GM04503 (cell line): ENCODE measurements around the gene PFN2.
"Not testable (repeated sequence)": the region's sequence is repeated elsewhere in the genome, so short reads cannot be mapped to it uniquely, and the experiment has no call there.

Experiments used
- DNase-seq: peaks from one replicate; pipeline ENCODE4 v3.0.0-alpha.2; 2012; ENCODE audit warnings: low read depth

PFN2 gene

DNA sequence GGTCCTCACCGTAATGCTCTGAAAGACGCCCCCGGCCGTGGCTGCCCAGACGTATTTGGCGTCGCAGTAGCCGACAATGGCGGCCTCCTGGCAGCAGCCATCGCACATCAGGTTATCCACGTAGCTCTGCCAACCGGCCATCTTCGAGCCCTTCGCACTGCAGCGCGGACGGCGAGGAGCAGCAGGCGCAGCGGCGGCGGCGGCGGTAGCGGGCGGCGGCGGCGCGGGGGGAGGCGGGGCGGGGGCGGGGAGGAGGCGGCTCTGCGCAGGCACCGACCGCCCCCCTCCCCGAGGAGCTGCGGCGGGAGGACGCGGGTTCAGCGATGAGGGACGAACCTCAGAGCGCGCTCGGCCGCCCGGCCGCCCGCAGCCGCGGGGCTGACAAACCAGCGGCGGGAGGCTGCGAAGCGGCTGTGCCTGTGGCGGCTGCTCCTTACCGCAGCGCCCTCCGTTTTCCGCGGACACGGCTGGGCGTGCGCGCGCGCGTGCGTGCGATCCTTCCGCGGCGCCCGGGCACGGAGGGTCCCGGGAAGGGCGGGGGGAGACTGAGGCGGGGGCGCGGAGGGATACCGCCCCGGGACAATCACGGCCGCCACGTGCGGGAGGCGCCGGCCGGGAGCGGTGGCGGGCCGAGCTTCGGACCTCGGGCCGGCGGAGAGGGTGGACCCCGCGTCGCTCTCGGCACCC lies at the start of gene PFN2:
PFN2 (minus strand) TSS at position 180 of the 687 bp plus-strand sequence; CDS start at position 141, 39 bp downstream.
- DNase-seq = no peak

DNA sequence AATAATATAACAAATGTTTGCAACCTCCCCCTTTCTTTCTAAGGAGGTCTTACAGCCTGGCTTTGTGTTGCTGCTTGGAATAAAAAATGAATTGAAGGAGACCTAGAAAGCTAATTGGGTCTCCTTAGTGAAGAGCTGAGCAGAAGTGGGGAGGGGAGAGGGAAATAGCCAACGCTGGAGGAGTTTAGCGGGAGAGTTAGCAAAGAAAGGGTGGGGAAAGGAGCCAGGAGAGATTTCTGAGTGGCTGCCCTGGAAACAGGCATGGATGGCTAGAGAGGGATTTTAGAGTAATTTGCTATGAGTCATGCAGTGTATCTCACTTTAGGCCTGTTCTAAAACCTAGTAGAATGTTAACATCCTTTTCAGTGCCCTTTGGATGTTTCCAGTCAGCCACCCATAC lies 45.2 kb upstream of the PFN2 start:
- DNase-seq = no peak

- no peak for DNase-seq
Measured at GRCh38 chr3:150014782-150015181, 44.1 kb upstream of the PFN2 start.

- no peak for DNase-seq
Measured at GRCh38 chr3:150013801-150014200, 43.1 kb upstream of the PFN2 start.

DNA sequence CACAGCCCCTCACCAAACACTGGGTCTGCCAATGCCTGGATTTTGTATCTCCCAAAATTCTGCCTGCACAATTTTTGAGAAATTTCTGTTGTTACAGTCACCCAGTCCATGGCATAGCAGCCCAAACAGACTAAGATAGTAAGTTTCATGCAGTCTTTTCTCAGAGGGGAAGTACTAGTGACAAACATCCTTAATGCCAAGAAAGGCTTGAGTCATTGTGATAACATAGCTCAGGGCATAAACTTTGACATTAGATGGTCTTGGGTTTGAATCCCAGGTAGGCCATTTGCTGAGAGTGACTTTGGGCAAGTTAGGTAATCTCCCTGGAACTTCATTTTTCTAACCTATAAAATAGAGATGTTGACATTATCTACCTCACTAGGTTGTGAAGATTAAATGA lies 36.1 kb upstream of the PFN2 start:
- DNase-seq = no peak

DNA sequence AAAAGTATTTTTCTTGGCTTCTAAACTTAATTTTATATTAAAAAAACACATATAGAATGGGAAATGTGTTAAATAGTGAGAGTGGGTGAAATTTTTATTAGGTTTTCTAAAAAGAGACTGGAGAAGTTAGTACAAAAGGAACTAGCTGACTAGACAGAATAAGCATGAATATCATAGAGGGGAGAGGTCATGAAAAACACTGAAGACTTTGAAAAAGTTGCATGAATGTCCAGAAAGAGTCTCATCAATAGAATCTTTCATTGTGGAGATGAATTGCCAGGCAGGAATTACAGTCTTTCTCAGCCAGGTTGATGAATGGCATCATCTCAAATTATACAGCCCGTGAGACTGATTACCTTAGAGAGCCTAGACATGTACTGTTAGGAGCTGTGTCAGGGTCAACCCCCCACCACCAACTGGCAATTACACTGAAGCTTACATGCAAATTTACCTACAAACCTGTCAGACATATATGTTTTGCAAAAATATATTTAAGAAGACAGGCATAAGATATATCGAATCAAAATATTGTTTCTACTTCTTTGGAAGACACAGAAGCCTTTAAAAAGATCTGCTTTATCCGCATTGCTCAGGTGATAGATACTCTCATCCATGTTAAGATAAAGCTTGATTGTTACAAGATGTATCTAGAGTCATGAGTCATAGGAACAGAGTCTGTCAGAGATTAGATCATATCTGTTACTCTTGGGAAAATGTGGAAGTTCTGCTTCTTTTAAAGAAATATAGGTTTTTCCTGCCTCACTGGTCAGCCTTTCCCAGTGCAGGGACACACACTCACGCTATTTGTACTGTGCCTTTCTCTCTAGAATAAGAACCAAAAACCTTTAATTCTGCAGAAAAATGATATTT lies 34.8 kb upstream of the PFN2 start:
- no peak for DNase-seq

GRCh38 chr3:150000641-150001040 lies 29.9 kb upstream of the PFN2 start:
- no peak for DNase-seq

- DNase-seq = no peak
Measured at GRCh38 chr3:149999421-149999820, 28.7 kb upstream of the PFN2 start.

DNA sequence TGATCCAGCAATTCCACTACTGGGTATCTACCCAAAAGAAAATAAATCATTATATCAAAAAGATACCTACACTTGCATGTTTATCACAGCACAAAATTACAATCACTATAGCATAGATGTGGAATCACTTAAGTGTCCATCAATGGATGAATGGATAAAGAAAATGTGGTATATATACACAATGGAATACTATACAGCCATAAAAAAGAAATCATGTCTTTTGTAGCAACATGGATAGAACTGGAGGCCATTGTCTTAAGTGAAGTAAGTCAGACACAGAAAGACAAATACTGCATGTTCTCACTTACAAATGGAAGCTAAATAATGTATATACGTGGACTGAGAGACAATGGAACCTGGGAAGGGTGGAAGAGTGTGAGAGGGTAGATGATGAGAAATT lies 28.3 kb upstream of the PFN2 start:
- DNase-seq = no peak

GRCh38 chr3:149992416-149993058 lies 21.8 kb upstream of the PFN2 start:
- DNase-seq = no peak

- DNase-seq = no peak
Measured at GRCh38 chr3:149990423-149990948, 19.8 kb upstream of the PFN2 start.

DNA sequence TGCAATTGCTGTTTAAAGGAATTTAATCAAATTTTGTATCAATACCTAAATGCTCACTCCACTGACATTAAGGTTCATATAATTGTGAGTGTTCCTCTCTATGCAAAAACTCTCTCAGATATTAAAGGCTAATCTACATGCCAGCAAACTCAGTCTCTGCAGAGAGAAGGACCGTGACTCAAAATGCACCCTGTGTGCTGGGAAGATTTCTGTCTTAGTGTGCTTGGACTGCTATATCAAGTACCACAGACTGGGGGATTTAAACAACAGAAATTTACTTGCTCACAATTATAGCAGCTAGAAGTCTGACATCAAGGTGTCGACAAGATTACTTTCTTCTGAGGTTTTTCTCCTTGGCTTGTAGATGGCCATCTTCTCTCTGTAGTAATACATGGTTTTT lies 18.6 kb upstream of the PFN2 start:
- DNase-seq = no peak

GRCh38 chr3:149983628-149984027 lies 12.9 kb upstream of the PFN2 start:
- DNase-seq = no peak

DNA sequence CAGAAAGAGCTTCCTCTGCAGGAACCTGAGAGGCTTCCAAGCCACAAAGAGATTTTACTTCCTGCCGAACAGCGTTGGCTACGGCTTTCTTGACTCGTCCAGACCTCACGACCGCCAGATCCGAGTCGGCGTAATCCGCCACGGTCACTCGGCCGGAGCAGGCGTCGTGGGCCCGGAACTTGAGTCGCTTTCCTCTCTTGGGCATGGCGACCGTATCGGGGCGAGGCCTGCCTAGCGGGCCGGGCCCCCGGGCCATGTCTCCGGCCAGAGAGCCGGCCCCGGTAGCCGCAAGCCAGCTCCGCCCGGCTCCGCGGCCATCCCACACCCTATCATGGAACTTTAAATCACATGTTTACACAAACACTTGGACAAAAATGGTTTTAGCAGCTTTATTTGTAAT lies 12.4 kb upstream of the PFN2 start:
- DNase-seq = not testable (repeated sequence)

- not testable (repeated sequence) for DNase-seq
Measured at GRCh38 chr3:149981979-149982378, 11.3 kb upstream of the PFN2 start.

DNA sequence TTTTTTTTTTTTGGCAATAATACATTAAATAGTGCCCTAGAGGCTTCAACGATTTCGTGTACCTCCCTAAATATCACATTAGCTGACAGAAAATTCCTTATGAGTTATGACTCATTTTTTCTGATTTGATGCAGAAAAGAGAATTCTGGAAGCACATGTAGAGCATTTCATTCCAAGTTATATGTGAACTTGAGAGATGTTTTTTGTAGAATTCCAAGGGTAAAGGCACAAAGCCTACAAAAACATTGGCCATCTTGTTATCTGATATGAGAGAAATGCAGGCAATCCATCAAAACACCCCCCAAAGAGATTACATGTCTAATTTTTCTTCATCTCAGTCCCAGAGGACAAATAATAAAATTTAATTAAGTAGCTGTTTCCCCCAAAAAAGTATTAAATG lies 6.7 kb upstream of the PFN2 start:
- DNase-seq = no peak

GRCh38 chr3:149975919-149976318 lies 5.2 kb upstream of the PFN2 start:
- DNase-seq = no peak

DNA sequence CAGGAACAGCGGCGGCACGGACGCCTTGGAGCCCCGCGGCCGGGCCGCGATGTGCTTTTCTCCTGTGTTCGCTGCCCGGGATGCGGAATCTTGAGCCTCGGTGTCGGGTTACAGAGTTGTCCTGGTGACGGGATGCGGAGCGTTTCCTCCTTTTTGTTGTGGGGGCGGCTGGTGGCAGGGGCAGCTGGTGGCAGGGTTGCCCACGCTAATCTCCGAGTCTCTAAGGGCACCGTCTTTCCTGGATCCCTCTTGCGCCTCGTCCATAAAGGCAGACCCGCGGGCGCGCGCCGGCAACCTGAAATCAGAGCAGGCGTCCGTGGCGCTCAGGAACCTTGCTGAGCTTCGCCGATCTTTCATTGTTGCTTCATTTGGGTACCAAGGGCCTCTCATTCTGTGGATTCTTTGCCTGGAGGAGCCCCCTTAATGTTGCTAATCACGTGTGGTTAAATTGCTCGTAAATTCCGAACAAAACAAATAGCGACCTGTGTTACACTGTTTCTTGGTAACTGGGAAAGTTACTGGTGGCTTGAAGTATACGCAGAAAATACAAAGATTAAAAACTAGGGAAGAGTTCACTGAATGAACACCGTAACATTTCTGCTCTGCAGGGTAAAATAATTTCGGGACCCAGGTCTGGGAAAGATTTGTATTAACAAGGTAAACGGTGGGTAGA lies 844 bp upstream of the PFN2 start:
- DNase-seq = no peak

DNA sequence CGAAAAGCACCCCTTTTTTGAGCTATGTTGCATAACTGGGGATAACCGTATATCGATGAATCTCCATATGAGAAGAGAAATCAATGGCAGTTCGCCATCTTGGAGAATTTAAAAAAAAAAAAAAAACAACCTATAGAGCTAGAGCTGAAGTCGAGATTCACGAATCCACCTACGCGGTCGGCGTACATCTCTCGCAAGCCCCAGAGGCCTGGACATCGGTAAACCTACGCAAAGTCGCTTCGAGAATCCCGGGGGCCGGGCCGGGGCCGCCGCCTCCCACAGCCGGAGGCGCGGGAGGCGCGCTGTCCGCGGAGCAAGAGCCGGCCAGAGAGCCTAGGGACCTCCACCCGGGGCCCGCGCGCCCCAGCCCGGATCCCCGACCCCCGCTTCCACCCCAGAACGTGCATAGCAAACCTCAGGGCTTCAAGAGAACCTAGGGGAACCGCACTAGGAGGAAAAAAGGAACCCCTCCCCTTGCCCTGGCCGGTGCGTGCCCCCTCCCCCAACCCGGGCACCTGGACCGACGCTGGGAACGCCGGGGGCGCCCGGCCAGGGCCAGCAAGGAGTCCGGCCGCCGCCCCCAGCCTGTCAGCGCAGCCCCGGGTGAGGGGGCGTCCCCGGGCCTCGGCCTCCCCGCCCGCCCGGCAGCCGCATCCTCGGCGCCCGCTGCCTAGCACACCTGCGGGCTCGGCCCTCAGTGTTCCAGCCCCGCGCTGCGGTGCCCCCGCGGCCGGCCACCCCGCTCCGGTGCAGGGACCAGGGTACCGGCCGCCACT lies 567 bp downstream of the PFN2 start:
- no peak for DNase-seq

GRCh38 chr3:149969110-149969939 lies 1.4 kb downstream of the PFN2 start:
- DNase-seq = peak; percentile 49
